ENCODE results near the gene EHD1.
A peak's percentile ranks its signal among the peaks of the same experiment; 100 is the strongest.
"Not testable (repeated sequence)": the region's sequence is repeated elsewhere in the genome, so short reads cannot be mapped to it uniquely, and the experiment has no call there.

The EHD1 gene

GRCh38 chr11:64855596-64856304 is 22.7 kb downstream of the EHD1 start:
- DNase-seq = no peak

- DNase-seq = no peak
Measured at GRCh38 chr11:64854534-64855502, 23.6 kb downstream of the EHD1 start.

DNA sequence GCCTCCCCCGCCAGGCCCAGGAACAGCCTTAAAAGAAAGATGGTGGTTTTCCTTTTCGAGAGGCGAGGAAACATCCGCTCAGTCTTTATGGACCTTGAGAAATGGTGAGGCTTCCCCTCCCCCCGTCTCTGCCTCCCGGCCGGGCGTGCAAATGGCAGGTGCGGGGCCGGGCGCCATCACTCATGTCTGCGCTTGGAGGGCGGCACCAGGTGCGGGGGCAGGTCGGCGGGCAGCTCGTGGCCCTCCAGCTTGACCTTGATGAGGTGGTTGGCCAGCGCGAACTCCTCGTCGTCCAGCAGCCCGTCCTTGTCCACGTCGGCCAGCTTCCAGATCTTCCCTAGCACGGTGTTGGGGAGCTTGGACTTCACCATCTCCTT is 24.3 kb downstream of the EHD1 start:
- no peak for DNase-seq

- DNase-seq = no peak
Measured at GRCh38 chr11:64853709-64854108, 24.7 kb downstream of the EHD1 start.

DNA sequence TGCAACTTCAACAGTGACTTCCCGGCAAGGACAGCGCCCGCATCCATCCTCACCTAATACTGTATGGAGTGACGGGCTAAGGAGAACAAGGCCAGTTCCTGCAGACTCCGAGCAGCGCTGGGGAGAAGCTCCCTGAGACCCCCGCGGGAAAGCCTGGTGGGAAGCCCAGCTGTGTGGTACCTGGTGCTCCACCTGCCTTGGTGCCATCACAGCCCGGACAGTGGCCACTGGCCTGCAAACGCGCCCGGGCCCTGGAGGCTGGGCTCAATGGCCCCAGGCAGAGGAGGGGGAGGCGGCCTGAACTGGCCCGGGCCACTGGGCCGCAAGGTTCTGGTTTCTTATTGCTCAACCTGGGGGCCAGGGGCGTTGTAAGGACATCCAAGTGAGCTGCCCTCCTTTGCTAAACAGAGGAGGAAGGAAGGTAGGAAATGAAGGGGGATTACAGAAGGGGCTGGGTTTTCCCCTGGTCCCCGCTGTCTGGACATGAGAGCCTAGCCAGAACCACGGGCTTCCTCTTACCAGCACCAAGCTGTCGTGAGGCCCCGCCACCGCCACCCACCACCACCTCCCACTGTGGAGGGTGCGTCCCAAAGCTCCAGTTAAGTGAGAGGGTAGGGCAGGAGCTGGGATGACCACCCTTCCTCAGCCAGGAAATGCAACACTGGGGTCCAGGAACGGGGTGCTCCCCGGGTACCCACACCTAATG is 25.5 kb downstream of the EHD1 start:
- no peak for DNase-seq

DNA sequence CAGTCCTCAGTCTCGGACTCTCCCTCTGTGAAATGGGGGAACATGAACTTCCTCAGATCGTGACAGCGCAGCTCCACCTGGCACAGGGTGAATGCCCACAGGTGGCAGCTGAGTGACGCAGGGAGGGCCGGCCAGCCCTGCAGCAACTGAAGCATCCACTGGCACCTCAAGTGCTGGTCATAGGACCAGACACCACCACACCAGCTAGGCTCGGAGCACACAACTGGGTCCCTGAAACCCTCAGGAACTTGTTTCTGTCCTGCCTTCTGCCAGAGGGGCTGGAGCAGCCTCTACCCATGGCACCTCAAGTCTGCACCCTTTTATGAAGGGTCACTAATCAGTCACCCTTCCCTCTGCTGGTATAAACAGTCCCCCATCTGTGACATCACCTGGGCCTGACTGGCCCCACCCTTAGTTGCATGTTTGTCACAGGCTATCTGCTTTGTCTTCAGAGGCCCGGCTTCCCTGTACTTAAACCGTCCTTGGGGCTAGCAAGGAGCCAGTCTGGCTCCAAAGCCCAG is 26.5 kb downstream of the EHD1 start:
- no peak for DNase-seq

- no peak for DNase-seq
Measured at GRCh38 chr11:64850979-64851567, 27.3 kb downstream of the EHD1 start.

- no peak for DNase-seq
Measured at GRCh38 chr11:64849598-64850356, 28.6 kb downstream of the EHD1 start.

- peak; percentile 32 for DNase-seq
Measured at GRCh38 chr11:64848826-64849597, 29.4 kb downstream of the EHD1 start.

GRCh38 chr11:64848214-64848825 is 30.1 kb downstream of the EHD1 start:
- no peak for DNase-seq

- DNase-seq = peak; percentile 95
Measured at GRCh38 chr11:64846998-64847666, 31.3 kb downstream of the EHD1 start.

DNA sequence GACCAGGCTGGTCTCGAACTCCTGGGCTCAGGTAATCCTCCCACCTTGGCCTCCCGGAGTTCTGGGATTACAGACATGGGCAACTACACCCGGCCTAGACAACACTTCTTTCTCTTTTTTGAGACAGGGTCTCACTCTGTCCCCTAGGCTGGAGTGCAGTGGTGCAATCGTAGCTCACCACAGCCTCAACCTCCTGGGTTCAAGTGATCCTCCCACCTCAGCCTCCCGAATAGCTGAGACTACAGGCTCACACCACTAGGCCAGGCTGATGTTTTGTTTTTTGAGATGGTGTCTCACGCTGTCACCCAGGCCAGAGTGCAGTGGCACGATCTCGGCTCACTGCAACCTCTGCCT is 32.7 kb downstream of the EHD1 start:
- not testable (repeated sequence) for DNase-seq

- no peak for DNase-seq
Measured at GRCh38 chr11:64845129-64845775, 33.2 kb downstream of the EHD1 start.

DNA sequence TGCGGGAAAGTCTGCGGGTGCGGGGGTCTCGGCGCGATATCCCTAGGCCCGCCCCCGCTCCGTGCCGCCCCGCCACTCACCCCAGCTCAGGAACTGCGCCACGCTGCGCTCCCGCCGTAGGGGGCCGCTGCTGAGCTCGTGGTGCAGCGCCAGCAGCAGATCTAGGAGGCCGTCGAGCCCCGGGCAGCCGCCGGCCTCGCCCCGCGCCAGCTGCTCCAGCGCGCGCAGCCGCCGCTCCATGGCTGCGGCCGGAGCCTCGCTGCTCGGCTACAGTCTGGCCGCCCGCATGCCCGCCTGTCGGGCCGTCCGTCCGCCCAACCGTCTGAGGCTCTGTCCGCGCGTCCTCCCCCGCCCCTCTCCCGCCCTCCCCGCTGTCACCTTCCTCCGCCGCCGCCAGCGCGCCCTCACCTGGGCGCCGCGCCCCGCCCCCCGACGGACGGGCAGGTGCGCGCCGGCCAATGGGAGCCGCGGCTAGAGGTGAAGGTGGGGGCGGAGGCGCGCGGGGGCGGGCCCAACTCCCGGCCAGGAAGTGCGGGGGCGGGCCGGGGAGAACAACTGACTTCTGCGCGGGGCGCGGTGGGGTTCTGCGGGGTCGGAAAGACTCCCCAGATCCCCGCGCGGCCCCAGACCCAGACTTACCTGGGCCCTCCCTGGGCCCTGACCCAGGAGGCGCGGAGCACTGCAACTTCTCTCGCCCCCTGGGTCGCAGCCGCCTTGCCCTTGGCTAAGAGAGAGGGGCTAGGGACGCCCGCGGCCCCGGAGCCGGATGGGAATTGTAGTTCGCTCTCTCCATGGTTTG is 33.9 kb downstream of the EHD1 start, which contains the start of gene CDC42BPG:
TSS of gene CDC42BPG (minus strand) at position 324 of the 799 bp plus-strand sequence. CDS start at position 240, 84 bp downstream.
- peak; percentile 46 for DNase-seq

DNA sequence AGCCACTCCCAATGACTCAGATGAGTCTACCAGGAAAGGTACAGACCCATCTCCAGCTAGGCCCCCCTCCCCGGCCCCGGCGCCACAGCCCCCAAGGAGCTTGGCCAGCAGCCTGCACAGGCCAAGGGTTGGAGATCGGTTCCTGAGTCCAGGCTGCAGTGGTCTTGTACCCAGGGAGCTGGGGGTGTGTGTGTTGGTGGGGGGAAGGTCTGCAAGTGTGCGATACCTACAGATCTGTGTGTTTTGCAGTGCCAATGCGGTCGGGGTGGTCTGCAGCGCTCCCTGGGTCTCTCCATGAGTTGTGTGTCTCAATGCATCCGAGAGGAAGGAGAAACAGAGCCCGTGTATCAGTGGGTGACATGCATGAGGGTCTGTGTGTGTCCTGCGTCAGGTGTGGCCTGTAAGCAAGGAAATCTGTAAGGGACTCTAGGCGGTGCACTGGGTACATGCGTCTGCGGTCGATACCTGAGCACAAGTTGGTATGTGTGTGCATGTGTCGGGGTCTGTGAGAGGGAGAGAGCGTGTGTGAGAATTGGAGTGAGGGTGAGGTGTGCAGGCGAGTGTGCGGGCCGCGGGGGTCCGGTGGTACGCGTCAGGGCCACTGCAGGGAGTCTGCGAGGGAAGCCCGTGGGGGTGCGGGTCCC is 34.6 kb downstream of the EHD1 start:
- no peak for DNase-seq

GRCh38 chr11:64842851-64843685 is 35.4 kb downstream of the EHD1 start:
- DNase-seq = no peak

- no peak for DNase-seq
Measured at GRCh38 chr11:64842366-64842759, 36.1 kb downstream of the EHD1 start.
